GM23338 (cell line): ENCODE measurements around the gene ZNF853. TPM values are rescaled to one million over a fixed set of nuclear protein-coding genes. Genes with fewer than 3 reads are reported as not detected.

ENCODE experiments used
- ATAC-seq: fragments of 200-7000 bp; cut with Tn5 transposase; 3 replicates; pipeline ENCODE4 v1.9.1; 2020
- DNase-seq: peaks from one replicate; pipeline ENCODE4 v3.0.0-alpha.2; 2015; ENCODE audit warnings: low spot score
- H2AFZ ChIP-seq: fragments of 200-600 bp; sonication (generic); 2 replicates; pipeline ENCODE4 v1.8.0; 2016; ENCODE audit warnings: antibody characterized with exemption, mild to moderate bottlenecking, moderate library complexity
- H3F3A ChIP-seq: fragments of 200-600 bp; sonication (generic); replicated peaks from 2 replicates; pipeline ENCODE4 v1.8.0; 2017; ENCODE audit warnings: antibody characterized with exemption, mixed run types, low read depth
- H3K27ac ChIP-seq: fragments of 200-600 bp; sonication (generic); 2 replicates; pipeline ENCODE4 v1.6.1; 2016; ENCODE audit warnings: low read depth
- H3K27me3 ChIP-seq: fragments of 200-600 bp; sonication (generic); 2 replicates; pipeline ENCODE4 v1.8.0; 2016; ENCODE audit warnings: mild to moderate bottlenecking, mixed run types, moderate library complexity; ENCODE audit not compliant: insufficient read depth
- H3K36me3 ChIP-seq: fragments of 200-600 bp; sonication (generic); 2 replicates; pipeline ENCODE4 v1.8.0; 2016; ENCODE audit warnings: mild to moderate bottlenecking; ENCODE audit not compliant: insufficient read depth
- H3K4me1 ChIP-seq: fragments of 200-600 bp; sonication (generic); 2 replicates; pipeline ENCODE4 v1.8.0; 2016; ENCODE audit warnings: mild to moderate bottlenecking, moderate library complexity; ENCODE audit not compliant: insufficient read depth
- H3K4me2 ChIP-seq: fragments of 200-600 bp; sonication (generic); 2 replicates; pipeline ENCODE4 v1.7.1; 2017; ENCODE audit warnings: mixed run types
- H3K4me3 ChIP-seq: fragments of 200-600 bp; sonication (generic); 2 replicates; pipeline ENCODE4 v1.6.1; 2016; ENCODE audit warnings: mixed run types
- H3K79me2 ChIP-seq: fragments of 200-600 bp; sonication (generic); replicated peaks from 2 replicates; pipeline ENCODE4 v1.8.0; 2017; ENCODE audit warnings: mild to moderate bottlenecking; ENCODE audit not compliant: insufficient read depth
- H3K9me2 ChIP-seq: fragments of 200-600 bp; sonication (generic); 2 replicates; pipeline ENCODE4 v1.8.0; 2017; ENCODE audit not compliant: insufficient read depth
- H4K20me1 ChIP-seq: fragments of 200-600 bp; sonication (generic); replicated peaks from 2 replicates; pipeline ENCODE4 v1.8.0; 2017; ENCODE audit warnings: mild to moderate bottlenecking; ENCODE audit not compliant: insufficient read depth
- H3K27ac Mint-ChIP-seq: 2 replicates; pipeline ENCODE4 v1.8.0; 2020; ENCODE audit warnings: inconsistent platforms, mild to moderate bottlenecking, moderate library complexity, mixed read lengths
- H3K27me3 Mint-ChIP-seq: 3 replicates; pipeline ENCODE4 v1.8.0; 2022; ENCODE audit warnings: low read depth, mild to moderate bottlenecking, moderate library complexity, mixed read lengths, inconsistent platforms; ENCODE audit not compliant: insufficient read depth, poor library complexity
- H3K36me3 Mint-ChIP-seq: 3 replicates; pipeline ENCODE4 v1.8.0; 2021; ENCODE audit warnings: low read depth, mild to moderate bottlenecking, inconsistent platforms, moderate library complexity, mixed read lengths
- H3K4me1 Mint-ChIP-seq: 3 replicates; pipeline ENCODE4 v1.8.0; 2020; ENCODE audit warnings: mild to moderate bottlenecking, inconsistent platforms, mixed read lengths
- H3K4me3 Mint-ChIP-seq: 3 replicates; pipeline ENCODE4 v1.8.0; 2021; ENCODE audit warnings: moderate library complexity, mild to moderate bottlenecking, inconsistent platforms, mixed read lengths
- H3K9me3 Mint-ChIP-seq: 3 replicates; pipeline ENCODE4 v1.8.0; 2020; ENCODE audit warnings: moderate library complexity, mild to moderate bottlenecking, inconsistent platforms, mixed read lengths
- CREB1 ChIP-seq: fragments of 250-450 bp; sonication (Bioruptor Pico); IDR thresholded peaks from 2 replicates; pipeline ENCODE4 v1.5.0; 2020; ENCODE audit warnings: low read depth, mild to moderate bottlenecking, moderate library complexity
- ETS1 ChIP-seq: IDR thresholded peaks from 2 replicates; pipeline ENCODE4 v1.6.1; 2016; ENCODE audit warnings: antibody characterized with exemption
- EZH2 ChIP-seq: fragments of 200-600 bp; sonication (generic); IDR thresholded peaks from one replicate; pipeline ENCODE4 v1.8.0; 2017; ENCODE audit warnings: antibody characterized with exemption, mild to moderate bottlenecking, low read depth; ENCODE audit not compliant: unreplicated experiment
- EZH2phosphoT487 ChIP-seq: fragments of 200-600 bp; sonication (generic); IDR thresholded peaks from one replicate; pipeline ENCODE4 v1.8.1; 2018; ENCODE audit warnings: antibody characterized with exemption; ENCODE audit not compliant: unreplicated experiment
- JUNB ChIP-seq: IDR thresholded peaks from one replicate; pipeline ENCODE4 v1.6.1; 2016; ENCODE audit warnings: antibody characterized with exemption; ENCODE audit not compliant: unreplicated experiment
- NANOG ChIP-seq: IDR thresholded peaks from 2 replicates; pipeline ENCODE4 v1.6.1; 2016; ENCODE audit warnings: antibody characterized with exemption, borderline replicate concordance
- REST ChIP-seq: IDR thresholded peaks from one replicate; pipeline ENCODE4 v1.6.1; 2018; ENCODE audit warnings: antibody characterized with exemption; ENCODE audit not compliant: unreplicated experiment
- STAT1 ChIP-seq: IDR thresholded peaks from one replicate; pipeline ENCODE4 v1.6.1; 2016; ENCODE audit warnings: antibody characterized with exemption; ENCODE audit not compliant: unreplicated experiment
- ZNF114 ChIP-seq: fragments of 250-450 bp; sonication (Bioruptor Pico); IDR thresholded peaks from 2 replicates; pipeline ENCODE4 v1.5.0; 2020; ENCODE audit warnings: mild to moderate bottlenecking, moderate library complexity
- ZNF331 ChIP-seq: fragments of 250-450 bp; sonication (Bioruptor Pico); IDR thresholded peaks from 2 replicates; pipeline ENCODE4 v1.5.0; 2020; ENCODE audit warnings: low read depth, mild to moderate bottlenecking, moderate library complexity
- ZNF462 ChIP-seq: fragments of 250-450 bp; sonication (Bioruptor Pico); IDR thresholded peaks from 2 replicates; pipeline ENCODE4 v1.5.0; 2020; ENCODE audit warnings: mild to moderate bottlenecking, moderate library complexity
- polyA plus RNA-seq: library from polyadenylated mRNA; unstranded; fragments of >200 nt; fragmentation: Nextera tagmentation; extraction: Ambion mirVana; gene quantifications from 2 replicates; pipeline ENCODE4 v1.2.1, GENCODE V29; 2016
- total RNA-seq: library from RNA; depleted of rRNA; stranded (reverse); fragments of >200 nt; shearing (Covaris generic); gene quantifications from 2 replicates; pipeline ENCODE4 v1.2.3, GENCODE V29; 2014

The ZNF853 gene
- total and polyA plus RNA-seq, 2 experiments from 2014 or later: 0.32 to 8.9 TPM

GRCh38 chr7:6616854-6617643 is 1.6 kb downstream of the ZNF853 start (continued):
- TF ChIP-seq ZNF462 (CRISPR knock-in tag) (no peak), NANOG (no peak), STAT1 (no peak)

- H3K9me2 ChIP-seq: no peaks in the 10 kb centered on the region
- Mint-ChIP-seq H3K27me3 (peaks cover 19% of the 10 kb centered on the region), H3K36me3 (peaks cover 29% of the 10 kb centered on the region), H3K4me3 (no peak overlapping the region), H3K27ac (no peak overlapping the region), H3K4me1 (peaks cover 11% of the 10 kb centered on the region), H3K9me3 (peaks cover 5% of the 10 kb centered on the region; the same call in 2 of the 3 replicates)
- no peaks in the 10 kb centered on the region for H3K79me2 ChIP-seq
- H3K27ac ChIP-seq: no peak overlapping the region
- no peaks in the 10 kb centered on the region for H4K20me1 ChIP-seq
- no peaks in the 10 kb centered on the region for H3F3A ChIP-seq
- H3K4me2 ChIP-seq: no peak overlapping the region
- no peak for DNase-seq
- H3K27me3 ChIP-seq: no peaks in the 10 kb centered on the region
- no peak overlapping the region for H2AFZ ChIP-seq
- peaks cover 11% of the 10 kb centered on the region for H3K4me1 ChIP-seq
- no peak overlapping the region for H3K4me3 ChIP-seq
- ATAC-seq: no peak
- H3K36me3 ChIP-seq: no peaks in the 10 kb centered on the region
- TF ChIP-seq ZNF331 (CRISPR knock-in tag) (no peak), JUNB (no peak), EZH2 (no peak), REST (no peak), ETS1 (no peak), STAT1 (no peak), EZH2phosphoT487 (no peak), CREB1 (CRISPR knock-in tag) (no peak), ZNF114 (CRISPR knock-in tag) (no peak)
Measured at GRCh38 chr7:6618621-6619020, 3.2 kb downstream of the ZNF853 start.
